Astrocyte of the spinal cord (primary cell): ENCODE measurements around the gene RB1.

Experiments
- DNase-seq: peaks from one replicate; pipeline ENCODE4 v3.0.0; 2011; ENCODE audit warnings: low read depth, low spot score
- H3K4me3 ChIP-seq: 2 replicates; pipeline ENCODE4 v1.5.1; 2011; ENCODE audit warnings: low read depth, mild to moderate bottlenecking, low read length, moderate library complexity
- in situ Hi-C: cut with HindIII; loops from 2 replicates; pipeline ENCODE4 v1.10.0; 2017; ENCODE audit warnings: low sequenced_read_pairs
- TF ChIP-seq, protein P1 (sequence below): IDR thresholded peaks from 2 replicates; pipeline ENCODE4 v1.5.1; 2012; ENCODE audit warnings: low read depth, mild to moderate bottlenecking, low read length, inconsistent platforms

RB1 gene

DNA sequence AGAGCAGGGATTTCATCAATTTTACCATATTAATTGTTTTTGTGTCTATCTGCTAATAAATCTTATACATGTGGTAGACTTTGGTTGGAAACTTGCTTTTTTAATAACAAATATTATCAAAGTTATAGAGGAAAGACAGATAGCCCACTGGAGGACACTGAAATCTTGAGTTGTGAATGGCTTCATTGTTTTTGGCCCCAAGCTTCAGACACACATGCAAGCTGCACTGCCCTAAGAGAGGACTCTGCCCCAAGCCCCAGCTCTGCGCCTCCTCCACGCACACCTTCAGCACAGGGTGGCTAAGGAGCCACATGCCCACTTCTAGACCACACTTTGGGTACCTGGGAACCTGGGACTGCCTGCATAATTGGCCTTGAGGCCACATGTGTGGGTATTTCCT, 194.1 kb downstream of the RB1 start:
- no peak for DNase-seq
- in situ Hi-C loops = no loop called here
- TF ChIP-seq, protein P1, sequence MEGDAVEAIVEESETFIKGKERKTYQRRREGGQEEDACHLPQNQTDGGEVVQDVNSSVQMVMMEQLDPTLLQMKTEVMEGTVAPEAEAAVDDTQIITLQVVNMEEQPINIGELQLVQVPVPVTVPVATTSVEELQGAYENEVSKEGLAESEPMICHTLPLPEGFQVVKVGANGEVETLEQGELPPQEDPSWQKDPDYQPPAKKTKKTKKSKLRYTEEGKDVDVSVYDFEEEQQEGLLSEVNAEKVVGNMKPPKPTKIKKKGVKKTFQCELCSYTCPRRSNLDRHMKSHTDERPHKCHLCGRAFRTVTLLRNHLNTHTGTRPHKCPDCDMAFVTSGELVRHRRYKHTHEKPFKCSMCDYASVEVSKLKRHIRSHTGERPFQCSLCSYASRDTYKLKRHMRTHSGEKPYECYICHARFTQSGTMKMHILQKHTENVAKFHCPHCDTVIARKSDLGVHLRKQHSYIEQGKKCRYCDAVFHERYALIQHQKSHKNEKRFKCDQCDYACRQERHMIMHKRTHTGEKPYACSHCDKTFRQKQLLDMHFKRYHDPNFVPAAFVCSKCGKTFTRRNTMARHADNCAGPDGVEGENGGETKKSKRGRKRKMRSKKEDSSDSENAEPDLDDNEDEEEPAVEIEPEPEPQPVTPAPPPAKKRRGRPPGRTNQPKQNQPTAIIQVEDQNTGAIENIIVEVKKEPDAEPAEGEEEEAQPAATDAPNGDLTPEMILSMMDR = no peak
- no peak overlapping the region for H3K4me3 ChIP-seq

DNA sequence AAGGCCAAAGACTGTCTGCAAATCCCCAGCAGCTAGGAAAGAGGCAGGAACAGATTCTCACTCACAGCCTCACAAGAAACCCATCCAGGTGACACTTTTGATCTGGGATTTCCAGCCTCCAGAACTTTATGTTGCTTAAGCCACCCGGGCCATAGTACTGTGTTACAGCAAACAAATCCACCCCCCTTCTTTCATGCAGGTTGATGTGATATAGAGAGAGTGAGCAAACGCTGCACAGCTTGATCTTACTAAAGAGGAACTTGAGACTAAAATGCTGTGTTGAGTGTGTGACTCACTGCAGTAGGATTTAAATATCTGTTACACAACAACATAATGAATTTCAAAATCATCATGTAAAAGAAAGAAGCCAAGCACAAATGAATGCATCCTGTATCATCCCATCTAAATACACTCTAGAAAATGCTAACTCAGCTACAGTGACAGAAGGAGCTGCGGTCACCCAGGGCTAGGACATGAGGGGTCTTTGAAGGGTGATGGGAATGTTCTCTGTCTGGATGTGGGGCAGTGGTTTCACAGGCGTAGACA, 197.2 kb downstream of the RB1 start:
- TF ChIP-seq, protein P1 = no peak
- no peak overlapping the region for H3K4me3 ChIP-seq
- in situ Hi-C loops = no loop called here
- peak; percentile 84 for DNase-seq

DNA sequence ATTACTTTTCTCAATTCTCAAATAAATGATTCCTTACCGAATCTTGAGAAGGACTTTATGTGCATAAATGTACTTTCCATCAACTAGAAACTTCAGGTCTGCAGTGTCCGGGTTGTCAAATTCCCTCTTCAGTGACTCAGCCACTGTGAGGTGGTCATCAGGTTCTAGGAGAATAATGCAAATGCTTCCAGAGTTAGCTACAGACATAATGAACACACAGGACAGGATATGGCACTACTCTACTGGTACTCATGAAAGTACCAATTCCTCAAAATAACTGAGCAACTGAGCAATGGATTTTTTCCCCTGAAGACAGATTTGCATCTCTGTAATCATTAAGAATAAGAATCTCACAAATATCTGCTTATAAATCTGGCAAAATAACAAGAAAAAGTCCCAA, 198.2 kb downstream of the RB1 start:
- no peak overlapping the region for H3K4me3 ChIP-seq
- TF ChIP-seq, protein P1 = no peak
- no peak for DNase-seq
- in situ Hi-C loops = no loop called here

DNA sequence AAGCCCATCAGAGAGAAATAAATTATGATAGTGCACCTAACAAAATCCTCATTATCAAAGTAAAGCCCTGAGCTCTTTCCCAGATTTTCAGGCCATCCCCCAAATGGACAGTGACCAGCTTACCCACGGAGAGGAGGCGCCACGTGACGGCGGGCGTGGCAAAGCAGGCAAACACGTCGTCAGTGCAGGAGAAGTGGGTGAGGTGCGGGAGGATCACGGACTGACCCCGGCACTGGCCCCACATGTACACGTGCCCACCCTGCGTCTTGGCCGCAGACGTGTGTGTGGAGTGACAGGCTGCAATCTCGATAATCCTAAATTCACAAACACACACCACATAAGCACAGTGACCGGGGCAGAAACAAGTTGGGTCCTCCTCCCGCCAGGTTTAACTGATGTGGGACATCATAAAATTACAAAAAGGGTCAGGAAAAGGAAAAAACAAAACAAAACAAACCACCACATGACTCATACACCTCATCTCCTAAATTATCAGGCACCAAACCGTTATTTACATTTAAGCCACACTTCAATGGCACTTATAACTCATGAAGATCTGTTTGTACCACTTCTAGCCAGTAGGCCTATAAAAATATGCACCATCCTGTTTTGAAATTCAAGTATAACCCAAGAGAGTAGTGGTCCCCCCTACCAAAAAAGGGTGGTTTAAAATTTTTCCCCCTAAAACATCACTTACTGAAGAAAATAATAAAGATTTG, 199.2 kb downstream of the RB1 start:
- H3K4me3 ChIP-seq = no peak overlapping the region
- DNase-seq = no peak
- in situ Hi-C loops = no loop called here
- TF ChIP-seq, protein P1 = no peak

DNA sequence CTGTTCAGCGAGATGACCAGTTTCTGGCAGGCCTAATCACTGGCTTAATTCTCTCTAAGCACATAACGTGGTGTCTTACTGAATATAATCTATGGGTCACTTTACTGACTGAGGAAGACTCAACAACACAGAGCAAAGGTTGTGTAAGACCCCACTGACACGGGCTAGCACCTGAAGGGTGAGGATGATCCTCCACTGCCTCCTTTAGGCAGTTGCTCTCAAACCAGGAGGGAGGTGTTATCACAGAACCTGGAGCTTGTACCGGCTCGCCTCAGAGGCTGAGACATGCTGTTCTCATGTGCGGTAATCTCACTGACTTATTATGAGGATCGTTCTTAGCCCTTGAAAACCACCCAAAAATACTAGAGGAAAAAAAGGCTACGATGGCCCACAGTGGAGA, 201.1 kb downstream of the RB1 start:
- in situ Hi-C loops = no loop called here
- H3K4me3 ChIP-seq = no peak overlapping the region
- DNase-seq = no peak
- TF ChIP-seq, protein P1 = no peak

DNA sequence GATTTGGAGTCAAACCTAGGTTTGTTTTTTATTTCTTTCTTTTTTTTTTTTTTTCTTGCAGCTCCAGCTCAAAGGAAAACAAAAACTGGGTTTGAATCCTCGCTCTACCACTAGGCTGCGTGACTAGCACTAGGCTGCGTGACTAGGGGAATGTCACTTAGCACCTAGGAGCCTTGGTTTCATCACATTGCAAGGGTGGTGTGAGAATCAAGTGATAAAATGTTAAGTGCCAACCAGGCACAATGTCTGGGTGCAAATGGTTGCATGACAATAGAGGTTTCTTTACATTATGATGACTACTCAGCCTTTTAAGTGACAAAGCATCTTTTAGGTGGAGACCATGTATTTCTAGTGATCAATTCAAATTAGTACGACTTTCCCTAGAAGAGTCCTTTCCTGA, 201.5 kb downstream of the RB1 start:
- TF ChIP-seq, protein P1 = no peak
- no peak overlapping the region for H3K4me3 ChIP-seq
- in situ Hi-C loops = no loop called here
- DNase-seq = no peak
